LNCAP (cell line): ENCODE measurements around the gene RAPGEF5.

ENCODE experiments used
- CTCF ChIP-seq: fragments of 450-650 bp; IDR thresholded peaks from 2 replicates; pipeline ENCODE4 v1.5.1; 2017; ENCODE audit warnings: mild to moderate bottlenecking

RAPGEF5 gene

GRCh38 chr7:22387583-22387982, 30.6 kb upstream of the RAPGEF5 start:
- TF ChIP-seq CTCF: no peak

- TF ChIP-seq CTCF: no peak
These were observed 29.9 kb upstream of the RAPGEF5 start for GRCh38 chr7:22386865-22387264.

GRCh38 chr7:22386206-22386858, 29.4 kb upstream of the RAPGEF5 start:
- TF ChIP-seq CTCF: no peak

GRCh38 chr7:22385326-22385725, 28.4 kb upstream of the RAPGEF5 start:
- no peak for TF ChIP-seq CTCF

GRCh38 chr7:22380333-22380732, 23.4 kb upstream of the RAPGEF5 start:
- TF ChIP-seq CTCF: no peak

- TF ChIP-seq CTCF: no peak
These were observed 21.4 kb upstream of the RAPGEF5 start for GRCh38 chr7:22378199-22378980.

GRCh38 chr7:22377703-22378102, 20.7 kb upstream of the RAPGEF5 start:
- TF ChIP-seq CTCF: no peak
